Measurements from ENCODE around the gene PTGDS.

Gene PTGDS

DNA sequence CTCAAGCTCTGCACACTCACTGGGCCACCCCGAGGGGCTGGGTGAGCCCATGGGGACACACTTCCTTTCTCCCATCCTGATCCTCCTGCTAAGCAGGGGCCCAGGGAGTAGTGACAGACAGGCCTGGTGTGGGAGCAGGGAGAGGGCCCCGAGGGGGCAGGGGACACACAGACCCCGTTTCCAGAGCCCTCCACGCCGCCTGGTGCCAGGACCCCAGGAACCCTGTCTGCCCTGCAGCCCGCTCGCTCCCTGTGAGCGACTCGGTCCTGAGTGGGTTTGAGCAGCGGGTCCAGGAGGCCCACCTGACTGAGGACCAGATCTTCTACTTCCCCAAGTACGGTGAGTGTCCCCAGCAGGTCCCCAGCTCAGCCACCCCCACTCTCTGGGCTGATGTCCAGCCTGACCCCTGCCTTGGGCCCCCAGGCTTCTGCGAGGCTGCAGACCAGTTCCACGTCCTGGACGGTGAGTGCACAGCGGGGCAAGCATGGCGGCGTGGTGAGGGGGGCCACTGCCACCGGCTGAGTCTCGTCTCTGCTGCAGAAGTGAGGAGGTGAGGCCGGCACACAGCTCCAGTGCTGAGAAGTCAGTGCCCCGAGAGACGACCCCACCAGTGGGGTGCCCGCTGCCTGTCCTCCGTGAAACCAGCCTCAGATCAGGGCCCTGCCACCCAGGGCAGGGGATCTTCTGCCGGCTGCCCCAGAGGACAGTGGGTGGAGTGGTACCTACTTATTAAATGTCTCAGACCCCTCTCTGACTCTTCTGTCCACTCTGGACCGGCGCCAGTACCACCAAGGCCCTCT lies 30.9 kb upstream of the PTGDS start:
- no peak for DNase-seq

DNA sequence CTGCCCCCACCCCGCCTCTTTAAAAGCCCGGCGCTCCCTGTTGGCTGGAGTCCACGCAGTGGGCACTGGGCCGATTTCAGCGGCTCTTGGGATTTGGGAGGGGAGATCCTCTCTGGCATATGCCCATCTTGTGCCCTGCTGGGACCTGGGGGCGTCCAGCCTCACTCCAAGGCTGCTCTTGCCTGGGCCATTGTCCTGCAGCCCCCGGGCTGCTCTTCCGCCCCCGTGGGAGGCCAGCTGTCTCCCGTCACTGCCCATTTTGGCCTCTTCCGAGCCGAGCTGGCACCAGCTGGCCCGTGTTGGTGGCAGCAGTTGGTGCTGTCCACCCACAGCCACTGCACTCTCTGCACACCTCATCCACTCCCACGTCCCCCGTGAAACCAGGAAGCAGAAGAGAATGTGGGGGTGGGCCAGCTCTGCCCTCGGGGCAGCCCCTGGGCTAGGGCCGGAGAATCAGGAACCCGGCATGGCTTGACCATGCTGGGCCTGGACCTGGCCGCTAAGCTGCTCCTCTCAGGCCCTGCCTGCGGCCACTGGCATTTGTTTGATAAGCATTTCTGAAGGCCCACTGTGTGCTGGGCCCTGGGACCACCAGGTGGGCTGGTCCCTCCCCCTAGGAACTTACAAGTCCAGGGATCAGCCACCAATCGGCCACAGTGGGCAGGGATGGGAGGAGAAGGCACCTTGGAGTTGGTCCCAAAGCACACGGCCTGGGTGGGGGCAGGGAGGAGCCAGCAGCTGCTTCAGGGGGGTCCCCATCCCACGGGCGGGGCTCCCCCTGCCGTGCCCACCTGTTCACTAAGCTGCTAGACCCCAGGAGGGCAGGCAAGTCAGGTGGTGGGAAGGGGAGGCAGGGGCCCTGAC lies 30.0 kb upstream of the PTGDS start:
- DNase-seq, result no peak

DNA sequence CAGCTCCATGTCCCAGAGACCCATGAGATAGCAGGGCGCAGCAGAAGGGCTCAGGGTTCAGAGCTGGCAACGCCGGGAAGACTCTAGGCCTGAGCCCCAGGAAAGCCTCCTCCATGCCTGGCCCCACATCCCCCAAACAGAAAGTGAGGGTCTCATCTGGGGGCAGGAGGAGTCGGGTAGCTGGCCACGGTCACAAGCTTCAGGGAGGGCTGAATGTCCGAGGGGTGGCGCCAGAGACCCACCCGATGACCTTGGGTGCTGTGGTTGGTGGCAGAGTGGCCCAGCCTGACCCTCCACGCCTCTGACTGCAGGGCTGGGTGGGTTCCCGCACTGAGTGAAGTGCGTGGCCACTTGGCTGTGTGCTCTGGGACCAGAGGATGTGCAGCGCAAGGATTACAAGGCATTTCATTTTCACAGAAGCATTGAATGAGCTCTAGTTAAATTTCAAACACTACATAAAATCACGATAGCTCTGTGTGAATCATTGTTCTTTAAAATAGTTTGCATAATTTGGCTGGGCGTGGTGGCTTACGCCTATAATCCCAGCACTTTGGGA lies 29.3 kb upstream of the PTGDS start:
- peak; percentile 17 for DNase-seq

DNA sequence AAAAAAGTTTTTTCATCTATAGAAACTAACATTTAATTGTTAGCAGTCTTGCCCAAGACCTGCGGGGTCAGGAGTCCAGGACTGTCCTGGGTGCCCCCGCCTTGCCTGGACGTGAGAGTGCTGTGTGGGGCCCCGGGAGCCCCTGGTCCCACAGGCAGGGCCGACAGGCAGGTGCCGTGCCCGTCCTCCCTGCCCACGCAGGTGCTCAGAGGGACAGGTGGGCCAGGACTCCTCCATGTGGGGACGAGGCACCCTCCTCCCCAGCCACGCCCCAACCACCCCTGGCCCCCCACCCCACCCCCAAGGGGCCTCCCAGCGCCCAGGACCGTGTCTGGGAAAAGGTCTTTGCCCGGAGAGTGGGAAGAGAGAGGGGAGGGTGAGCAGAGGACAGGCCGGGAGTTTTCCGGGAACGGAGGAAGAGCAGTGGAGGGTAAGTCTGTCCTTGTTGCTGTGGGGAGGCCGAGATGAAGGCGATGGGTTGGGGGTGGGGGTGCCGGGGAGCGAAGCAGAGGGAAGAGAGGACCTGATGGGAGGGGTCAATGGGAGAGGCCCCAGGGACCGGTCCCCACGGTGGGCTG lies 28.0 kb upstream of the PTGDS start:
- DNase-seq, result no peak

DNA sequence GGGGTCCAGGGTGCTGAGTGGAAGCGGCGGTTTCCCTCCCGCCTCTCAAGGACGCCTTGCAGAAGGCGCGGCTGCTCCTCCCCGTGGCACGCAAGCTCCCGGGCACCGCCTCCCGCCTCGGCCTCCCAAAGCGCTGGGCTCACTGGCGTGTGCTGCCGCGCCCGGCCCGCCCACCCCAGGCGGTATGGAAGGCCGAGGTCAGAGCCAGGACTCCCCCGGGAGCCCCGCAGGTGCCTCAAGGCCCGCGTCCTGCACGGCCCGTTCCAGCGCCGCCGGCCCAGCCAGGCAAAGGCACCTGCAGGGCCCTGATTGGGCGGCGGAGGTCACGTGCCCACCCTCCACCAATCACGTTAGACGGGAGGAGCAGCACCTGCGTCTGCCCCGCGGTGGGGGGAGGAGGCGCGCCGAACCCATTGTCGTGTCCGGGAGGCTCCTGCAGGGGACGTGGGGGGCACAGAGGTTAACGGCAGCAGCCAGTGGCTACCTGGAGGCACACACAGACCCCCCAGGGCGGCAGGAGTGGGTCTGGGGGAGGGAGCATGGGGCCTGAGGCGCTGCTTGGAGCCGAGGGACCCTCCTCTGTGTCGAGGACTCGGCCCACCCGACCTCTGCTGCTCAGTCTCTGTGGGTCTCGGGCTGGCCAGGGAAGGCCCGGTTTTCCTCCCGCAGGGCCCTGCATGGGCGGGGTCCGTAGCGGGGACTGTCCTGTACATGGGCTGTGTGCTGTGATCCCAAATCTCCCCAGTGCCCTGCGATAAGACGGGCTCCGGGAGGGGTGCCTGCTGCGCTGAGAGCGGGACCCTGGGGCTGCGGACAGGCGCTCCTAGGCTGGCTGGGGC lies 27.3 kb upstream of the PTGDS start:
- peak; percentile 96 for DNase-seq

DNA sequence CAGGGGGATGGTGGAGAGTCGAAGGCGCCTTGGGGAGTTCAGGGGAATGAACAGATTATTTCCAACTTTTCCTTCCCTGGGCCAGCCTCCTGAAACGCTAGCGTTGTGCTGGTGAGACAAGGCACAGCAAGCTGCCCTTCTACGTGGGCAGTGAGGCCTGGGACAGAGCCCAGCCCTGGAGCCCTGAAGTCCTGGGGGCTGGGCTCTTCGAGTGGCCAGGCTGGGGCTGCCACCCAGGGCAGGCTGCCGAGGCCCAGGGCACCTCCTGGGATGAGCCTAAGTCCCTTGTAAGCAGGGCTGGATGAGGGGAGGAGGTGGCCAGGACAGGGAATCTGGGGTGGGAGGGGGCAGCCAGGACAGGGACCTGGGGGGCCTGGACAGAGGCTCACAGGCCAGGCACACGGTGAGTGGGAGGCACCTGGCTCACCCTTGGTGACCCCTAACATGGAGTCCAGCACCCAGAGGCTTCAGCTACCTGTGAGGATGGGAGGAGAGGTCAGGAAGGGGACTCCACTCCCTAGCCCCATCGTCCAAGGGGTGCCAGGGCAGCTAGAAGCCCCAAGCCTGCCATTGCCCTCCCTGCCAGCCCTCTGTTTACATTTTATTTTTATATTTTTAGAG lies 26.5 kb upstream of the PTGDS start:
- DNase-seq, result no peak

DNA sequence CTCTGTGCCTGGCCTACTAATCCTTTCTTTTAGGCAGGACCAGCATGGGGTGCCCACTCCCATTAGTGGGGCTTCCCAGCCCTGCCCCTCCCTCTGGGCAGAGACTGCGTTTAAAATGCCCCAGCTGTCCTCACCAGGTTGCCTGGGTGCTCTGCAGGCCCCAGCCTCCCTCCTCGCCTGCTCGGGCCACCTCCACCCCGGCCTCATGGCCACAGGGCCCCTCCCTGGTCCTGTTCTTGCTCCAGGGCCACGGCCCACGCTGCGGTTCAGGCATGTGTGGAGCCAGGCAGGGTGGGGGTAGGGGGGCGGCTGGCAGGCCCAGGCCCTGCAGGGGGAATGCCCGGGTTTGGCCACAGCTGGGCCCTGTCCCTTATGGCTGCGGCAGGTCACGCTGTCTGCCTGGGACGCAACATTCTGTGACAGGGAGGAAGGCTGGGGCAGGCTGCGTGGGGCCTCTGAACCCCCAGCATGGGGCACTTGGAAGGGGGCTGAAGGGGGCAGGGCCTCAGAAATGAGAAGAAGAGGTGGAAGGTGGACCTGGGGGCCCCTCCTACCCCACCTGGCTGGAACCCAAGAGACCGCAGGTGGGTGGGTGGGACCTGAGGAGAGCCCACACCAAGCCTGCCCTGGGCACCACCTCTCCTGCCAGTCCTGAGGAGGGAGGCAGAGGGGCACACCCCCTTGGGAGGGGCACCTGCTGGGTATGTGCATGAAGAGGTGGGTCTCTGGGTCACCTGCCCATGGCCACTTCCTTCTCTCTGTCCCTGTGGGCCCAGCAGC lies 25.6 kb upstream of the PTGDS start, which contains the start of gene LCN12:
LCN12 (plus strand) TSS at position 733 of the 780 bp plus-strand sequence. CDS start 55 bp downstream, outside the sequence.
- DNase-seq, result no peak

DNA sequence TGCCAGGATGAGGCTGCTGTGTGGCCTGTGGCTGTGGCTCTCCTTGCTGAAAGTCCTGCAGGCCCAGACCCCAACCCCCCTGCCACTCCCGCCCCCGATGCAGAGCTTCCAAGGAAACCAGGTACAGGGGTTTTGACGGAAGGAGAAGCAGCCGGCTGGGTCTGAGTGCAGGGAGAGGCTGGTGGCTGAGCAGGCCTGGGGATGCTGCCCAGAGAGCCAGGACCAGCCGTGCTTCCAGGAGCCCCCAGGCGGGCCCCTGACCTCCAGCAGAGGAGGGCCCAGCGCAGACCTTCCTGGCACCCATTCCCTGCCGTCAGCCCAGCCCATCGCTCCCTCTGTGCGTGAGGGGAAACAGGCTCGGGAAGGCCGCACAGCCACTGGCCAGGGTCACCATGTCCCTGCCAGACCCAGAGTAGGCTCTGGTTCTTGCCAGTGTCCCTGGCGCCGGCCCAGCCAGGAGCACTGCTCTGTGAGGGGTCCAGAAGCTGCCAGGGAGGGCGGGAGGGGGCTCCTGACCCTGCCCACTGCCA lies 24.9 kb upstream of the PTGDS start:
- DNase-seq, result no peak

DNA sequence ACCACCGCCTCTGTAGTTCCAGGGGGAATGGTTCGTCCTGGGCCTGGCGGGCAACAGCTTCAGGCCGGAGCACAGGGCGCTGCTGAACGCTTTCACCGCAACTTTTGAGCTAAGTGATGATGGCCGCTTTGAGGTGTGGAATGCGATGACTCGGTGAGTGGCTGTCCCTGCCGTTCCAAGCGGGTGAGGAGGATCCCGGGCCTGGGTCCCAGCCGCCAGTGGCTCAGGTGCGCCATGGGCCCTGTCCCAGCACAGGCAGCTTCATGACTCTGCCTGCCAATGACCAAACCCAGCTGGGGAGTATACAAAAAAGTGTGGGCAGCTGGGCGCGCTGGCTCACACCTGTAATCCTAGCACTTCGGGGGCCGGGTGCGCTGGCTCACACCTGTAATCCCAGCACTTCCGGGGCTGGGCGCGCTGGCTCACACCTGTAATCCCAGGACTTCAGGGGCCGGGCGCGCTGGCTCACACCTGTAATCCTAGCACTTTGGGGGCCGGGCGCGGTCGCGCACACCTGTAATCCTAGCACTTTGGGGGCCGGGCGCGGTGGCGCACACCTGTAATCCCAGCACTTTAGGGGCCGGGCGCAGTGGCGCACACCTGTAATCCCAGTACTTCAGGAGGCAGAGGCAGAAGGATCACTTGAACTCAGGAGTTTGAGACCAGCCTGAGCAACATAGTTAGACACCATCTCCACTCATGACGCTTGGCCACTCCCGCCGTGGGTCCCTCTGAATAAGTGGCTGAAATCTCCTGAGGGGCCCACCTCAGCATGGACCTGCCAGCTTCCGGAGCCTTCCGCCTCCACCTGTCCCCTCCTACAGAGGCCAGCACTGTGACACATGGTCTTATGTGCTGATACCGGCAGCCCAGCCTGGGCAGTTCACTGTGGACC lies 24.2 kb upstream of the PTGDS start:
- no peak for DNase-seq

DNA sequence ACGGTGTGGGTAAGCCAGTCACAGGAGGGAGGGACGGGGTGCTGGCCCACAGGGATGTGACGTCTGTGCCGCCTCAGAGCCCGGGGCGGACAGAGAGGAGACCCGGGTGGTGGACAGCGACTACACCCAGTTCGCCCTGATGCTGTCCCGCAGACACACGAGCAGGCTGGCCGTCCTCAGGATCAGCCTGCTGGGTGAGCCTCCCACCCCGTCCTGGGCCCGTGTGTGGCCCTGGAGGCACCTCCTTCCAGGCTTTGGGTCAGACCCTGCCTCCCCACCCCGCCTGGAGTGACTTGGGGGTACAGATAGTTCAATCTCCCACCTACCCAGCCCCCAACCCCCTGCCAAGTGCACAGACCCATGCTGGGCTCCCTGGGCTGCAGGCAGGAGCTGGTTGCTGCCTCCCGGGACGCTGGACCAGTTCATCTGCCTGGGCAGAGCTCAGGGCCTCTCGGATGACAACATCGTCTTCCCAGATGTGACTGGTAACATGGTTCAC lies 23.5 kb upstream of the PTGDS start:
- DNase-seq, result no peak

DNA sequence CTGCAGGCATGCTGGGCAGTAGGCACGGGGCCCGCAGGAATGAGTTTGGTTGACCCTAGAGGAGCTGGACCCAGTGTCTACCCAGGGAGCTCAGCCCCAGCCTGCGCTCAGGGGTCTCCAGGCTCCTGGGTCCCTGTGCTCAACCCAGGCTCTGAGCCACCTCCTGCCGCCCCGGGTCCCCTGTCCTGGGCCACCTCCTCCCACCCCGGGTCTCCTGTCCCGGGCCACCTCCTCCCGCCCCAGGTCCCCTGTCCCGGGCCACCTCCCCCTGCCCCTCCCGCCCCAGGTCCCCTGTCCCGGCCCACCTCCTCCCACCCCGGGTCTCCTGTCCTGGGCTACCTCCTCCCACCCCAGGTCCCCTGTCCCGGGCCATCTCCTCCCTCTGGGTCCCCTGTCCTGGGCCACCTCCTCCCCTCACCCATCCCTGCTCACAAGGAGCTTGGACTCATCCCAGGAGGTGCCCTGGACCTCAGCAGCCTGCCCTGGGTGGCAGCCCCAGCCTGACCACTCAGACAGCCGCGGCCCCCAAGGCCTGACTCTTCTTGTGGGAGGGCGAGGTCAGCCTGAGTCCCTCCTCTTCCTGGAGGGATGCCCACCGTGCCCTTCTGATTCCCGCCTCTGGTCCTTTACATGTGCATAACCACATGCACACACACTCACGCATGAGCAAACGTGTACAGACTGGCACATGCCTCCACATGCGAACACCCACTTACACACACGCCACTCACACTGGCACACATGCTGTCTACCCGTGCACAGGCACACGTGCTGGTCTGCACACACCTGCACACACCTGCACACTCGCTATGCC lies 22.8 kb upstream of the PTGDS start:
- no peak for DNase-seq

DNA sequence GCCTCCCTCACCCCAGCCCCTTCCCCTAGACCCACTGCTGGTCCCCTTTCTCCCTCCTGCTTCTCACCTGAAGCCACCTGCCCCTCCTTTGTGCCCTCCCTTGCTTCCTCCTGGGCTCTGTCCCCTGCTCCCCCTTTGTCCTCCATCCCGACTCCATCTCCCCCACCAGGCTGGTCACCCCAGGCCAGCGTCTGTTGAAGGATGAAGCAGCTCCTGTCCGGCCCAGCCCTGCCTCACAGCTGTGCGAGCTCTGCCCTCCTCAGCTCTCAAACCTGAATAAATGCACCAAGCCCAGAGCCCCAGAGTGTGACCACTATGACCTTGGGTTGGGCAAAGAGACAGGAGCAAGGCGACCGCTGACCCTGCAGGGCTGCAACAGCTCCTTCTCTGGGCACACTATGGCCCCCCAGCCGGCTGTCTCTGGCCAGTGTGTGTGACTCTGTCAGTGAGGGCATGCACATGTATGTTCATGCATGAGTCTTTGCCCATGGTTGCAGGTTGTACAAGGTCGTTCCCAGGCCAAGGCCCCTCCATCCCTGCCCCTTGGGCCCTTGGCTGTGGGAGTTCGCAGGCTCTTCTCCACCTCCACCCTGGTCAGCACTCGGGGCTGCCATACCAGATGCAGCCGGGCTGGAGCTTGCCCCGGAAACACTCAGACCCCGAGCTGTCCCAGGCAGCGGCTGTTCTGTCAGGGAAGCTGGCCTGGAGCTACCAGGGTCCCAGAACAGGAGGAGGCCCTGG lies 21.9 kb upstream of the PTGDS start:
- DNase-seq, result no peak

DNA sequence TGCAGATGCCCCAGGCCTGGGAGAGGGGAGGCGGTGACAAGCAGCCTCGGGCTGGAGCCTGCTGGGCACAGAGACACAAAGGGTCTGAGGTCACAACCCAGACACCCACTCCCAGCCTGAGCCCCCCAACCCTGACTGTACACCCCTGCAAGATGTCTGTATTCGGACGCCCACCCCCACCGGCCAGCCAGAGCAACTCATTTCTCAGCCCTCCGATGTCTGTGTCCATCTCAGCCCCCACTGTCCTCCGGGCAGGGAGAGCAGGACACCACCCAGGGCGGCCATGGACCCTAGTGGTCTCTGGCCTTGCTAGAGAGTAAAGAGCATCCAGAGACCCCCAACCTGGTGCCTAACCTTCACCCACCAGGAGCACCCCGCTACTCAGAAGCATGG lies 21.4 kb upstream of the PTGDS start:
- no peak for DNase-seq

DNA sequence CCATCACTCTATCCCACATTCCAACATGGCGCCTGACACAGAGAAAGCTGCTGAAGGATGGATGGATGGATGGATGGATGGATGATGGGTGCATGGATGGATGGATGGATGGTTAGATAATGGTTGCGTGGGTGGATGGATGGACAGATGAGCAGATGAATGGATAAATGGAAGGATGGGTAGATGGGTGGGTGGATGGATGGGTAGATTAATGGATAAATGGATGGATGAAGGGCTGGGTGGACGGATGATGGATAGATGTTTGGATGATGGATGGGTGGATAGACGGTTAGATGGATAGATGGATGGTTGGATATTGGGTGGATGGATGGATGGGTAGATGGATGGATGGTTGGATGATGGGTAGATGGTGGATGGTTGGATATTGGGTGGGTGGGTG lies 20.7 kb upstream of the PTGDS start:
- DNase-seq, result no peak

DNA sequence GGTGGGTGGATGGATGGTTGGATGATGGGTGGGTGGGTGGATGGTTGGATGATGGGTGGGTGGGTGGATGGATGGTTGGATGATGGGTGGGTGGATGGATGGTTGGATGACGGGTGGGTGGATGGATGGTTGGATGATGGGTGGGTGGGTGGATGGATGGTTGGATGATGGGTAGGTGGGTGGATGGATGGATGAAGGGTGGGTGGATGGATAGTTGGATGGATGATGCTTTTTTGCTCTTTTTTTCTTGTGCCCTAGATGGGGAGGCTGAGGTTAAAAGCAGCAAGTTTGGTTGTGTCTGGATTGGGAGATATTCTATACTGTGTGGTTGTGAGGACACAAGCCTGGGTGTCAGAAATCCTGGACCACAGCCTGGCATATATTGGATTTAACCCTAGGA lies 19.8 kb upstream of the PTGDS start:
- DNase-seq, result no peak

DNA sequence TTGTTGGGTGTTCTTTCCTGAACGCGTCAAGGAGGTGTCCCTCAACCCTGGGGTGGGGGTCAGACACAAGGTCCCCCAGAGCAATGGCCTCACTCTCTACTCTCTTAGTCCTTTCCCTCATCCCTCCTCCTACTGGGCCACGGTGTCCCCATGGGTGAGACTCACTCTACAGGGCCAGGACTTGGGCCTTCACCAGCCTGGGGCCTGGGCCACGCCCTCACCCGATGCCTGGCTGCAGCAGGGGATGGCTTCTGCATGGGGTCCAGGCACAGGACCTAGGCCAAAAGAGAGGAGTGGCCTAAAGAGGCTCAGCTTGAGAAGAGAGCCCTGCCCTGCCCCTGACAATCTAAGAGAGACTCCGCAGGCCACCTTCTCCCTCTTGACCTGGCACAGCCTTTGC lies 19.4 kb upstream of the PTGDS start:
- DNase-seq, result no peak

DNA sequence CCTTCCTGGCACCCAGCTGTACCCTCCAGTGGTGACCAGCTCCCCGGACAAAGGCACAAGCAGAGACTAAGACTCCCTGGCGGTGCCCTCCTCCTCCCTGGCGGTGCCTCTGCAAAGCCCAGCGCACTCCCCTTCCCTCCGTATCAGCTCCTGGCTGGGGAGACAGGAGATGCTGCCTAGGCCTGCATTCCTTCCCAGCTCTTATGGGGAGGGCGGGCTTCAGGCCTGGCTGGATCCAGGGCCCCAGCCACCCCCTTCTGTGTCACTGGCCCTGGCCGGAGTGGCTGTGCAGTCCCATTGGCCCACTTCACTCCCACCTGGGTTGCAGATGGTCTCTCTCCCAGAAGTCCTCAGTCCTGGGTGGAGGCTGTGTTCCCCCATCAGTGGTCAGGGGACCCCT lies 18.8 kb upstream of the PTGDS start:
- DNase-seq, result no peak
